NCI-H2227 treated with DMSO at 0.1 percent for 48 hours (cell line): Measurements from ENCODE around the gene EFNA5.
"Not testable (repeated sequence)": the region's sequence is repeated elsewhere in the genome, so short reads cannot be mapped to it uniquely, and the experiment has no call there.

ENCODE experiments used
- DNase-seq: peaks from one replicate; lab custom pipeline; 2025; lab: John Stamatoyannopoulos, UW

EFNA5 gene

DNA sequence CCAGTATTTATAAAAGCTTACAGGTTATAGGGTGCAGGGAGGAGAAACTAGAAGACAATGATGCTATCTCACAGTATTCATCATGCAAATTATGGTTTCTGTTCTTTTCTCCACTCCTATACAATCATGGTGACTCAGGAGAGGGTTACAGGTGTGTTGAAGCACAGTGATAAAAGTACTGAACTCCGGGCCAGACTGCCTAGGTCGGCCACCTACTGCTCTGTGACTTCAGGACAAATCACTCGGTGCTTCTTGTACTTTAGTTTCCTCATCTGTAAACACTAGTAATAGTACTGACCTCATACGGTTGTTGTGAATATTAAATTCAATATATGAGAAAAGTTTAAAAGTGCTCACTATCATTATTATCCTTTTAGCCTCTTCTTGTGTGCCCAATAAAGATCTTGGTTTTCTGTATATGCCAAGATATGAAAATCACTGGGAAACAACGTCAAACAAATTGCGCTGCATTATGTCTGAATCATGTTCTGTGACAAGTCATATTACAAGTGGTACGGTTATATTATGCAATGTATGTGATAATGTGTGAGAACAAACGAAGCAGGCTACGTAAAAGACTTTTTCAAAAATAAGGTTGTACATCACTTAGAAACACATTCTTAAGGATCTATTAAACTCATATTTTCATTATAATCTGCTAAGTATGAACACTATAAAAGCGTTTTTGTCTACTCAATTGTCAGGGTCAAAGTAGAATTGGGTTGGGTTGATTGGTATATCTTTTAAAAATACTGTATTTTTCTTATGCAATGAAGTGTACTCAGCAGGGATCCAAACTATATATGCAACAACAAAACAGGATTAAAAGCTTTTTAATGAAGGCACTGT is 153.3 kb downstream of the EFNA5 start:
- no peak for DNase-seq

- no peak for DNase-seq
Observed at GRCh38 chr5:107516452-107517184, 154.1 kb downstream of the EFNA5 start.

DNA sequence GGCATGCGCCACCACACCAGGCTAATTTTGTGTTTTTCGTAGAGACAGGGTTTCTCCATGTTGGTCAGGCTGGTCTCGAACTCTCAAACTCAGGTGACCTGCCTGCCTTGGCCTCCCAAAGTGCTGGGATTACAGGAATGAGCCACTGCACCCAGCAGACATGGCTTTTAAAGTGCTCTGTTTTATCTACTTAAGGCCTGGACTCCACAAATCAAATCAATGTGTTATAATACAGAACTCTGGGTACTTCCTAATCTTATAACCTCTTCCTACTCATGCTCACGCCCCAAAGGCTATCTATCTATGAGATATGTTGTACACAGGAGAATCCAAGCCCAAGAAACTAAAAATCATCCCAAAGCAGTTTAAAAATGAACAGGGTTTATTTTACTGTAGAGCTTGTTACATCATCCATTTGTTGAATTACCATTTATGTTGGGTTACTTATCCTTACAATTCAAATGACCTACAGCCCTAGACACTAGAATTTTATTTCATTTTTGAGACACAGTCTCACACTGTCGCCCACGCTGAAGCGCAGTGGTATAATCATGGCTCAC is 155.1 kb downstream of the EFNA5 start:
- no peak for DNase-seq

DNA sequence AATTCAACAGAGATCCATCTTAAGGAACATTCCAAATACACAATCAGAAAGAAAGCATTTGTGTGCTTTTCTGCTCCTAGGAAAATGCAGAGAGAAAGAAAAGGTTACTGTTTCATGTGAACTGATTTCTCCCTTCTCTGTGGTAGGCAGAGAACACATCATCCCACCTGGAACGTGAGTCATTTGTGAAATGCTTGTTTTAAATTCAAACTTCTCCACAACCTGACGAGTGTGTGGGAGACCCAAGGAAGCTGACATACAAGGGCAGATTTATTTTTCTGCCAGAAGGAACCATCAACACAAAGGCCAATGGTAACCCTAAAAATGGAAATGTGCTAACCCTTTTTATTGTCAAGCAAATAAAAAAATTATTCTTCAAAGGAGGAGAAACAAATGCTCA is 156.4 kb downstream of the EFNA5 start:
- DNase-seq, result no peak

DNA sequence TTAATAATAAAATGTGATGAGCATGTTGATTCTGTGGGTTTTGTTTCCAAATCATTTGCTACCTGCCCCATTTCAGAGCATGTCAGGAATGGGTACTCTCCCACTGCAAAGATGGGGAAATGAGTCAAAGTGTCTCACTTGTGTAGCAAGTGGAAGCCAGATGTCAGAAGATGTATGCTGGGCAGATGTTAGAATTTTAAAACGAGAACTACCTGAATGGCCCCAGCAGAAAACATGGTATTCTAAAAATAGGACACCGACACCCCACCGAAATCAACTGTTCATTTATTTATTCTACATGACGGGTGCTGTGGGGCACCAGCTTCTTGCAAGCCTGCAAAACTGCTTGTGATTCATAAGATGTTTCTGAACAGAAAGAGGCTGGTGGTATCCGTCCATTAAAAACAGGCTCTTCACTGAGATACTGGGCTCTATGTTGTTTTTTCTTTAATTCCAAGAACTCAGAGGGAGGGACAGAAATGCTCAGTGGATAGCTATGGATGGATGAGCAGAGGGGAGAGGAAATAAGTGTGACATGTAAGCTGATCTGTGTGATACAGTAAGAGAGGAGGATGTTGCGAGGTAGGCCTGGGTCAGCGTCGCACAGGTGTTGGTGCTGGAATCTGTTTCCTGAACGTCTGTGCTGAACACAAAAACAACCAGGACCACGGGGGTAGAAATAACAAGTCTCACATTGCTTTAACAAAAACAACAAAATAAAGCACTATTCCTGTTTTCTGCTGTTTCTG is 157.2 kb downstream of the EFNA5 start:
- no peak for DNase-seq

- DNase-seq, result no peak
Observed at GRCh38 chr5:107512029-107512428, 158.7 kb downstream of the EFNA5 start.

DNA sequence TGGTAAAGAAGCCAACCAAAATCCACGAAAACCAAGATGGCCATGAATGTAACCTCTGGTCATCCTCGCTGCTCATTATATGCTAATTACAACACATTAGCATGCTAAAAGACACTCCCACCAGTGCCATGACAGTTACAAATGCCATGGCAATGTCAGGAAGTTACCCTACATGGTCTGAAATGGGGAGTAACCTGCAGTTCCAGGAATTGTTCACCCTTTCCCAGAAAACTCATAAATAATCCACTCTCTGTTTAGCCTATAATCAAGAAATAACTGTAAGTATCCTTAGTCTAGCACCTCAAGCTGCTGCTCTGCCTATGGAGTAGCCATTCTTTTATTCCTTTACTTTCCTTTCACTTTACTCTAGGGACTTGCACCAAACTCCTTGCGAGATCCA is 160.6 kb downstream of the EFNA5 start:
- DNase-seq, result no peak

DNA sequence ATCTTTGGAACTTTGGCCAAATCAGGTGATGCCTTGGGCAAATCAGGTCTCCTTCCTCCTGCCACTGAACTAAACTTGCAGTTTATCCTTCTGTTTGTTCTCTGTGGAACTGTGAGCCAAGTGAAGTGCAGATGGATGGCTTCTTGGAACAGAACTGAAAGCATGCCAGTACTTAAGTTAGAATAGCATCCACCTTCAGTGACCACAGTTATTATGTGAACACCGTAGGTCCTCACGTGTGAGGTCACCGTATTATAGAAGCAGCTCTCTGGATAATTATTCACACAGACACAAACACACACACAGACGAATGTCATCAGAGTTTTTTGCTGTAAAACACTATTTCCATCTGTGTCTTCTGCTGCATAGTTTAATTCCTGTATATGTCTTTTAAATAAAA is 162.6 kb downstream of the EFNA5 start:
- no peak for DNase-seq

- peak; percentile 11 for DNase-seq
Observed at GRCh38 chr5:107505763-107506534, 164.8 kb downstream of the EFNA5 start.

- no peak for DNase-seq
Observed at GRCh38 chr5:107504424-107504823, 166.3 kb downstream of the EFNA5 start.

DNA sequence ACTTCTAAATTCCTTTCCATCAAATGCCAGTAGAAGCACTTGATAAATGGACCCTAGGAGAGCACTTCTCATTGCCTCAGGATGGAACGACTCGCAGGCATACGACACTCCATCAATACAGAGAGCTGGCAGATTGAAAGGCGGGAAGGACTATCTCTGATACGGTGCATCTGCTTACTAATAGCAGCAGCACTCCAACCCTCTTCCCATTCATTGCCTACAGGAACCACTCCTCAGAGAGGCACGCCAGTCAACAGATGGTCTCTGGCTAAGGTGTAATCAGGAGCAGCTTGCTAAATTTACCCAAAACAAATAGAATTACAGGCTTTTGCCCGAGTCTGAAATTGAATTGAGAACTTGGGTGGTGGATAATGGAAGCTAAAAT is 168.1 kb downstream of the EFNA5 start:
- peak; percentile 79 for DNase-seq

GRCh38 chr5:107501965-107502675 is 168.6 kb downstream of the EFNA5 start:
- peak; percentile 47 for DNase-seq

DNA sequence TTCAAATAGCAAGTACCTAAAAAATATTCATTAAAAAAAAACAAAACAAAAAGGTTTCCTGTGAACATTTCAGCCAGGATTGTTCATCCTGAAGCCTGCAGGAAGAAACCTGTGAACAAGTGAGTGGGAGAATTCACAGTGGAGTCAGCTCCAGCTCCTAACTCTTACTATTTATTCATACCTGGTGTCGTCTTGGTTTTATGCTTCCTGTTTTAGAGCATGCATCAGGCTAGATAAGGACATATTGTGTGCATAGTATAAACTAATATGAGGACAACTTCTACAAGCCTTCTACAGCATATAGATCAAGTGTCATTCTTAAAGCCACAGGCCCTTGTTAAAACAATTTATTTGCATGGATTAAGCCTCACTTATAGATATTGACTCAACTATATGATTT is 169.9 kb downstream of the EFNA5 start:
- DNase-seq, result no peak

GRCh38 chr5:107500347-107500746 is 170.4 kb downstream of the EFNA5 start:
- DNase-seq, result no peak

GRCh38 chr5:107499776-107500175 is 171.0 kb downstream of the EFNA5 start:
- no peak for DNase-seq

DNA sequence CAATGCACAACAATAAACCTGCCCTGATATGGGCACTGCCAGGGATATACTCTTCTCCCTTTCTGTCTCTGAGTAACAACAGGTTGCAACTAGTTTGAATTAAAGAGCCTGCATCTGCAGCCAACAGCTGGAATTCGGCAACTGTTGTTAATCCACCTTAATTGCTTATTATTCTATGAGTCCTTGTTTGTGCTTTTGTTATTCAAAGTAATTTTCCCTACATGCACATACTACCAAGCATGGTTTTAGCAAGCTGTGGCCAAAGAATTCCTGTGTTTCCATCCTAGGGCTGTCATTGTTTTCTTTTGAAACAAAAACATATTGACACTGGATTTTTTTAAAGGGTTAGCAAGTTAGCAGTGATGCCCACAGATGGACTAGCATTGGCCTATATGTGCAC is 171.5 kb downstream of the EFNA5 start:
- no peak for DNase-seq

GRCh38 chr5:107496466-107496865 is 174.3 kb downstream of the EFNA5 start:
- no peak for DNase-seq

- not testable (repeated sequence) for DNase-seq
Observed at GRCh38 chr5:107494129-107494528, 176.6 kb downstream of the EFNA5 start.

- DNase-seq, result no peak
Observed at GRCh38 chr5:107487056-107487542, 183.6 kb downstream of the EFNA5 start.

GRCh38 chr5:107486489-107486888 is 184.2 kb downstream of the EFNA5 start:
- no peak for DNase-seq

GRCh38 chr5:107485184-107485583 is 185.6 kb downstream of the EFNA5 start:
- DNase-seq, result no peak
